GM18499 (cell line): ENCODE measurements around the gene USP6.
"Not testable (repeated sequence)": the region's sequence is repeated elsewhere in the genome, so short reads cannot be mapped to it uniquely, and the experiment has no call there.

Experiments
- ATAC-seq: cut with Tn5 transposase; IDR thresholded peaks from one replicate; pipeline ENCODE4 v1.9.1; 2021; ENCODE audit warnings: moderate number of reproducible peaks; ENCODE audit not compliant: insufficient read depth, unreplicated experiment

USP6 gene

GRCh38 chr17:5121186-5121841, 5.5 kb downstream of the USP6 start:
- no peak for ATAC-seq

- not testable (repeated sequence) for ATAC-seq
Observed at GRCh38 chr17:5122056-5122455, 6.2 kb downstream of the USP6 start.

GRCh38 chr17:5122586-5123342, 6.9 kb downstream of the USP6 start:
- no peak for ATAC-seq

- no peak for ATAC-seq
Observed at GRCh38 chr17:5123343-5124124, 7.7 kb downstream of the USP6 start.

GRCh38 chr17:5124125-5124760, 8.4 kb downstream of the USP6 start:
- ATAC-seq, result not testable (repeated sequence)

- ATAC-seq, result not testable (repeated sequence)
Observed at GRCh38 chr17:5124896-5125295, 9.1 kb downstream of the USP6 start.

- ATAC-seq, result no peak
Observed at GRCh38 chr17:5126719-5127488, 11.1 kb downstream of the USP6 start.

- ATAC-seq, result no peak
Observed at GRCh38 chr17:5127910-5128309, 12.1 kb downstream of the USP6 start.

GRCh38 chr17:5128387-5128786, 12.6 kb downstream of the USP6 start:
- ATAC-seq, result not testable (repeated sequence)

- ATAC-seq, result no peak
Observed at GRCh38 chr17:5128905-5129535, 13.2 kb downstream of the USP6 start.

- ATAC-seq, result not testable (repeated sequence)
Observed at GRCh38 chr17:5129770-5130169, 13.9 kb downstream of the USP6 start.

GRCh38 chr17:5130261-5130660, 14.4 kb downstream of the USP6 start:
- ATAC-seq, result not testable (repeated sequence)

- ATAC-seq, result not testable (repeated sequence)
Observed at GRCh38 chr17:5130687-5131086, 14.9 kb downstream of the USP6 start.

- ATAC-seq, result no peak
Observed at GRCh38 chr17:5131146-5131715, 15.4 kb downstream of the USP6 start.

GRCh38 chr17:5131799-5132502, 16.1 kb downstream of the USP6 start:
- ATAC-seq, result not testable (repeated sequence)

GRCh38 chr17:5132503-5133225, 16.8 kb downstream of the USP6 start:
- not testable (repeated sequence) for ATAC-seq

- ATAC-seq, result no peak
Observed at GRCh38 chr17:5133311-5133710, 17.5 kb downstream of the USP6 start.

GRCh38 chr17:5133961-5134360, 18.1 kb downstream of the USP6 start:
- ATAC-seq, result not testable (repeated sequence)
